ENCODE measurements around the gene CNKSR3. TPM values are rescaled to one million over a fixed set of nuclear protein-coding genes. Genes with fewer than 3 reads are reported as not detected.

The CNKSR3 gene
- total and polyA plus RNA-seq, 4 experiments from 2014 or later: not detected

DNA sequence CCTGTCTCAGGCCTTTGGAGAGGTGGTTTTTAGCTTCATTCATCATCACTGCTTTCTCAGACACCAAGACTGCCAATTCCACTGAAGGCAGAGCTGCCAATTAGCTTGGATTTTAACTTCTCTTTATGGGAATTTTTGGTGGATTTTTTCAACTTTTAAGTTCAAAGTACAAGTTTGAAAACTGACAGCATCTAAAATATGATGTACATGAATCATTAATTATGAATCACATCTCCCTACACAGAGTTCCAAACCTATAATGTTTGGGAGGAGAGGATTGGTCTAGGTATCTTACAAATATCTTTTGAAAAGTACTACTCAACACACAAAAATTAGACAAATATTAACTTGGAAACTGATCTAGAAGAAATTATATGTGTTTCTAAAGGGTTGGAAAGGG, 25.5 kb downstream of the CNKSR3 start:
- H3K27me3 Mint-ChIP-seq: peaks cover 1 to 3% of the 10 kb centered on the region in 2 donors
- POLR2A ChIA-PET (ENCODE audit: partially characterized antibody): no interaction called here

DNA sequence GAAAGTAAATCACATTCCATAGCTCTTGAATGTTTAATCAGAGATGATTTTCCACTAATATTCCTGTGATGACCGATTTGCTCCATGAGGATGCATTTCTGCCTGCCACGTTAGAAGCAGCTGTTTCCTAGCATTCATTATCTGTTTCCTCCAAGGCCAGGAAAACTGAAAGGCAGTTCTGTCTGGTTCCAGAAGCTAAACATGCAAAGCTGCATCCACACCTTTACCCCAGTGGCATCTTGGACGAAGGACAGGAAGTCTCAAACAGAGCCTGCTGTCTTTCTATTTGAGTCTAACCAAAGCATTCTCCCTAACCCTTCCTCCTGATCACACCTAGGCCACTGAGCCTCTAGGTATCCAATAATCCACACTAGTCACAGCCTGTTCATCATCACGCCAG, 27.6 kb downstream of the CNKSR3 start:
- Histone ChIP-seq H3K4me1 (ENCODE audit: insufficient read depth, low read length) (no peaks in the 10 kb centered on the region), H3K36me3 (ENCODE audit: insufficient read depth, low read length) (no peaks in the 10 kb centered on the region), H3K4me3 (ENCODE audit: low read length in 2 of 2) (no peak overlapping the region), H3K27me3 (ENCODE audit: insufficient read depth, low read length) (no peaks in the 10 kb centered on the region), H3K27ac (ENCODE audit: low read depth, low read length) (no peak overlapping the region), H3K9me3 (ENCODE audit: control insufficient read depth in 1 of 2, low read length in 2 of 2) (no peaks in the 10 kb centered on the region)
- Mint-ChIP-seq H3K9me3 (no peaks in the 10 kb centered on the region), H3K4me3 (no peak overlapping the region), H3K4me1 (peaks cover 0 to 2% (median 0%) of the 10 kb centered on the region in 4 donors), H3K27me3 (peaks cover 2 to 3% of the 10 kb centered on the region in 2 donors), H3K27ac (no peak overlapping the region), H3K36me3 (no peaks in the 10 kb centered on the region)
- CTCF ChIA-PET (ENCODE audit: partially characterized antibody): no interaction called here
- DNase-seq: no peak
- POLR2A ChIA-PET (ENCODE audit: partially characterized antibody): no interaction called here
- intact Hi-C loops (cut with micrococcal nuclease): no loop called here

More for the DNA sequence above, 25.5 kb downstream of the CNKSR3 start:
- H3K27ac Mint-ChIP-seq: no peak overlapping the region
- Histone ChIP-seq H3K27ac (ENCODE audit: low read depth, low read length) (no peak overlapping the region), H3K36me3 (ENCODE audit: insufficient read depth, low read length) (no peaks in the 10 kb centered on the region), H3K4me3 (ENCODE audit: low read length in 2 of 2) (no peak overlapping the region), H3K9me3 (ENCODE audit: control insufficient read depth in 1 of 2, low read length in 2 of 2) (no peaks in the 10 kb centered on the region), H3K4me1 (ENCODE audit: insufficient read depth, low read length) (no peaks in the 10 kb centered on the region), H3K27me3 (ENCODE audit: insufficient read depth, low read length) (no peaks in the 10 kb centered on the region)
- no peaks in the 10 kb centered on the region for H3K4me1 Mint-ChIP-seq
- no peak overlapping the region for H3K4me3 Mint-ChIP-seq
- intact Hi-C loops (cut with micrococcal nuclease): no loop called here
- no peaks in the 10 kb centered on the region for H3K36me3 Mint-ChIP-seq
- CTCF ChIA-PET (ENCODE audit: partially characterized antibody): no interaction called here
- peaks cover 0 to 3% (median 0%) of the 10 kb centered on the region in 8 donors for H3K9me3 Mint-ChIP-seq
- DNase-seq: no peak

DNA sequence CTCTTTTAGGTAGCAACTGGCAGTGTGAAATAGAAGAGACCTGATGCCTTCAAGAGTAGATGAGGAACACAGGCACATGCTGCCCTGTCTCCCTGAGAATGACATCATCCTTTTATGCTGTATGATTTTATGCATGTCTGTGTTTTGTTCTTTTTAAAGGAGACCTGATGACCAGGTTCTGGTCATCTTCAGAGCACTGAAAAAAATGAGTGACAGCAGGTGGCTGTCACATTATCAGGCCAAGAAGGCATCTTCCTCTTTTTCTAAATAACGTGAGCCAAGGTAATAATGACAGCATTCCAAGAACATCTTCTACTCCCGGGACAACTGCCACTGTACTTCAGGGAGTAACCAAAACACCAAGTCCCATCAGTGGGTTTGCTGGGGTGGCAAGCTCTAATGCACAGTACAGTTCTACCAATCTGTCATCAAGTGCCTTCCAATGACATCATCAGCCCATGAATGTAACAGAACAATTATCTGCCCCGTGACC, 28.9 kb downstream of the CNKSR3 start:
- CTCF ChIA-PET (ENCODE audit: partially characterized antibody): no interaction called here
- DNase-seq: no peak
- Histone ChIP-seq H3K4me3 (ENCODE audit: low read length in 2 of 2) (no peak overlapping the region), H3K27me3 (ENCODE audit: insufficient read depth, low read length) (no peaks in the 10 kb centered on the region), H3K27ac (ENCODE audit: low read depth, low read length) (no peak overlapping the region), H3K9me3 (ENCODE audit: control insufficient read depth in 1 of 2, low read length in 2 of 2) (no peaks in the 10 kb centered on the region), H3K4me1 (ENCODE audit: insufficient read depth, low read length) (no peaks in the 10 kb centered on the region), H3K36me3 (ENCODE audit: insufficient read depth, low read length) (no peaks in the 10 kb centered on the region)
- peaks cover 0 to 2% (median 0%) of the 10 kb centered on the region in 4 donors for H3K4me1 Mint-ChIP-seq
- POLR2A ChIA-PET (ENCODE audit: partially characterized antibody): no interaction called here
- no peak overlapping the region for H3K27ac Mint-ChIP-seq
- no peaks in the 10 kb centered on the region for H3K9me3 Mint-ChIP-seq
- H3K4me3 Mint-ChIP-seq: no peak overlapping the region
- intact Hi-C loops (cut with micrococcal nuclease): no loop called here
- H3K27me3 Mint-ChIP-seq: peaks cover 2 to 3% of the 10 kb centered on the region in 2 donors
- H3K36me3 Mint-ChIP-seq: no peaks in the 10 kb centered on the region

DNA sequence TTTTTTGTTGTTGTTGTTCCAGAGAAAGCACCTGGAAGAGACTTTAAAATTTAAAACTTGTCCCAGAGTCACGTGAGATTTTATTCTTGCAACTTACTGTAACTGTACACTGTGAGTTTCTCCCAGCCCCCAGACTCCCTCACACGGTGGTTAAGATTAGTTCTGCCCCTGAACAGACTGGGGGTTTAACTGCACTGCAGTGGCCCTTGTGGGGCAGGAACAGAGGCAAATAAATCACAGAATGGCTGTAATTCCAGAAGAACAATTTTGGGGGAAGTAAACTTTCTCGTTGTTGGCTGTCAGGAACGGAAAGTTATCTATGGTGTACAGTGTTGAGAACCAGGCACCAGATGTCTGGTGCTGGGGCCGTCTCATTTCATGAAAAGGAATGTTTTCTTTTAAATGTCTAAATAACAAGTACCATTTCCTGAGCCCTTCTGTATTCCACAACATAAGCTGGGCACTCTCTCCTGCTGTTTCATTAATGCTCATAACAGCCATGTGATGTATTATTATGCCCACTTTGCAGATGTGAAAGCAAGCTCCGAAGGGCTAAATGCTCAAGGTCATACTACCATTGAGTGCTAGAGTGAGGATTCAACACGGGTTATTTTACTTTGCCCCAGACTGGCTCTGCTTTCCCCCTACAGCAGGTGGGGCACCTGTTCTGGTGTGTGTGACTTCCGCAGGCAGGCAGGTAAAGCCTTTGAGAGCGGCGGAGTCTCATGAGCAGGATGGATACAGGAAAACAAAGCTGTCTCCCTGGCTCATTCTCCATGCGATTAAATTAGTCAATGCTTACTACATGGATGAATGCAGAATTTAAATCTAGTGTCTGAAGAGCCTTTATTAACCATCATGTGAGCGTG, 30.5 kb downstream of the CNKSR3 start:
- no peak overlapping the region for H3K27ac ChIP-seq (ENCODE audit: low read depth, low read length)
- H3K4me3 Mint-ChIP-seq: no peak overlapping the region
- H3K4me3 ChIP-seq (ENCODE audit: low read length in 2 of 2): no peak overlapping the region
- no peaks in the 10 kb centered on the region for H3K36me3 ChIP-seq (ENCODE audit: insufficient read depth, low read length)
- H3K27me3 Mint-ChIP-seq: peaks cover 2 to 3% of the 10 kb centered on the region in 2 donors
- H3K4me1 ChIP-seq (ENCODE audit: insufficient read depth, low read length): no peaks in the 10 kb centered on the region
- peaks cover 0 to 2% (median 0%) of the 10 kb centered on the region in 4 donors for H3K4me1 Mint-ChIP-seq
- CTCF ChIA-PET (ENCODE audit: partially characterized antibody): no interaction called here
- H3K27me3 ChIP-seq (ENCODE audit: insufficient read depth, low read length): no peaks in the 10 kb centered on the region
- intact Hi-C loops (cut with micrococcal nuclease): no loop called here
- H3K27ac Mint-ChIP-seq: no peak overlapping the region
- POLR2A ChIA-PET (ENCODE audit: partially characterized antibody): no interaction called here
- H3K9me3 ChIP-seq (ENCODE audit: control insufficient read depth in 1 of 2, low read length in 2 of 2): no peaks in the 10 kb centered on the region
- no peaks in the 10 kb centered on the region for H3K9me3 Mint-ChIP-seq
- no peaks in the 10 kb centered on the region for H3K36me3 Mint-ChIP-seq
- no peak for DNase-seq

DNA sequence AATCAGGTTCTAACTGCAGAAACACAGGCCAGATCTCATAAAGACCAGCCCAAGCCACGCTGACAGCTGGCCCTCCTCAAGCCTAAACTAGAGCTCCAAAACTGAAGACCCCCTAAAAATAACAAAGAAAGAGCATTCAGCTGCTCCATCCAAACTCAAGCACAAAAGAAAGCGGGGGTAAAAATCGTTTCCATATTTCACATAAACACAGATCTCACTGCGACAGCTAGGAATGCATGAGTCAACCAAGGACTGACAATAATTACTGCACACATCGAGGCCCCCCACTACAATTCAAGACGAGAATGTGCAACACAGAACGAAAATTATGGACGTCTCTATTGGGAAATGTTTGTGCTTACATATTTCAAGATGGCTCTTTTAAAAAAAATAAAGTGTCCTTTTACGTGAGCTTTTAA, 31.1 kb downstream of the CNKSR3 start:
- CTCF ChIA-PET (ENCODE audit: partially characterized antibody): no interaction called here
- Histone ChIP-seq H3K27ac (ENCODE audit: low read depth, low read length) (no peak overlapping the region), H3K9me3 (ENCODE audit: control insufficient read depth in 1 of 2, low read length in 2 of 2) (no peaks in the 10 kb centered on the region), H3K36me3 (ENCODE audit: insufficient read depth, low read length) (no peaks in the 10 kb centered on the region), H3K27me3 (ENCODE audit: insufficient read depth, low read length) (no peaks in the 10 kb centered on the region), H3K4me3 (ENCODE audit: low read length in 2 of 2) (no peak overlapping the region), H3K4me1 (ENCODE audit: insufficient read depth, low read length) (no peaks in the 10 kb centered on the region)
- peaks cover 0 to 2% (median 0%) of the 10 kb centered on the region in 4 donors for H3K4me1 Mint-ChIP-seq
- H3K4me3 Mint-ChIP-seq: no peak overlapping the region
- no peaks in the 10 kb centered on the region for H3K36me3 Mint-ChIP-seq
- DNase-seq: no peak
- no peak overlapping the region for H3K27ac Mint-ChIP-seq
- intact Hi-C loops (cut with micrococcal nuclease): no loop called here
- no peaks in the 10 kb centered on the region for H3K9me3 Mint-ChIP-seq
- H3K27me3 Mint-ChIP-seq: peaks cover 2 to 3% of the 10 kb centered on the region in 2 donors
- POLR2A ChIA-PET (ENCODE audit: partially characterized antibody): no interaction called here

DNA sequence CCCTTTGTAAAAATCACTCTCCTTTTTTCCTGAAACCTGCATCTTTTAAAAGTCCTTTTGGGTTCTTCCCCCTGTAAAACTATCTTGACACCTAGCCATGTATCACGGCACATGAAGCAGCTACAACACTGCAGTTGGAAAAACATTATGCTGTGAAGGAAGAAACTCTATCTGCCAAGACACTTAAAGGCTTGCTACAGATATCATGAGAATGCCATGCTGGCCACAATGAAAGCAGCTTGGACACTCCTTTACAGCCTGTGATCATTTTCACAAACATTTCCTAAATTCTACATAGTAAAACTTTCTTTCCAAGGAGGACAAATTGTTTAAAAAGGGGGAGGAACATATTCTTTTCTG, 31.8 kb downstream of the CNKSR3 start:
- no peak overlapping the region for H3K27ac ChIP-seq (ENCODE audit: low read depth, low read length)
- no peak overlapping the region for H3K4me3 Mint-ChIP-seq
- no peak overlapping the region for H3K27ac Mint-ChIP-seq
- intact Hi-C loops (cut with micrococcal nuclease): no loop called here
- ChIA-PET CTCF (ENCODE audit: partially characterized antibody) (no interaction called here), POLR2A (ENCODE audit: partially characterized antibody) (no interaction called here)
- H3K36me3 ChIP-seq (ENCODE audit: insufficient read depth, low read length): no peaks in the 10 kb centered on the region
- H3K9me3 Mint-ChIP-seq: no peaks in the 10 kb centered on the region
- no peaks in the 10 kb centered on the region for H3K4me1 ChIP-seq (ENCODE audit: insufficient read depth, low read length)
- no peaks in the 10 kb centered on the region for H3K27me3 ChIP-seq (ENCODE audit: insufficient read depth, low read length)
- peaks cover 1 to 3% of the 10 kb centered on the region in 2 donors for H3K27me3 Mint-ChIP-seq
- no peaks in the 10 kb centered on the region for H3K9me3 ChIP-seq (ENCODE audit: control insufficient read depth in 1 of 2, low read length in 2 of 2)
- H3K4me1 Mint-ChIP-seq: peaks cover 0 to 2% (median 0%) of the 10 kb centered on the region in 4 donors
- DNase-seq: no peak
- H3K36me3 Mint-ChIP-seq: no peaks in the 10 kb centered on the region
- H3K4me3 ChIP-seq (ENCODE audit: low read length in 2 of 2): no peak overlapping the region

DNA sequence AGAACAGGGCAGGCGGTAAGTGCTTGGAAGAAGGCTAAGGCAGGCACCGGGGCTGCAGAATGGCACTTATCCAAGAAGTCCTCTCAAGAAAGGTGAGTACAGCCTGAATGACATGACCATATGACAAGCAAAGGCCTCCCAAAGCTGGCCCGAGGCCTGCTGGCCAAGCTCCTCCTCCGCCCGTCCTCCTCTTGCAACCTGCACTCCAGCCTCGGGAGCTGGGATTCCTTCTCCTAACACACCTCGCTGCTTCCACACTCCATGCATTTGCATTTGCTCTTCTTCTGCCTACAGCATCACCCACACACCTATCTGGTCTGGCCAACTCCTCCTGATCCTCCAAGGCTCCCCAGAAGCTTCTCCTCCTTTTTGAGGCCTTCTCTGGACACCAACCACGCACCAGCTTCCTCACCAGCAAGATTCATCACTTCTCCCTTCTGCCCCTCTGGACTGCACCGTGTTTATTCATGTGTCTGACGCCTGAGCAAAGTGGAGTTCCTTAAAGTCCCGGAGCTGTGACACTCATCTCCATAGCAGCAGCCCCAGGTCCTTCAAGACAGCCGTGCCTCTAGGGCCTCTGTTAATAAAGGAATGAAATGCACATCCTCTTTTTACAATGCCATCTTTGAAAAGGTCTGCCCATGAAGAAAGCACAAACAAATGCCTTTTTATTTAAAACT, 32.3 kb downstream of the CNKSR3 start:
- ChIA-PET CTCF (ENCODE audit: partially characterized antibody) (interaction anchor here (0.8 kb wide), 1 partner anchor 43 kb away, joined by 3 read pairs; no protein-coding TSS in a partner anchor), POLR2A (ENCODE audit: partially characterized antibody) (no interaction called here)
- no peaks in the 10 kb centered on the region for H3K36me3 ChIP-seq (ENCODE audit: insufficient read depth, low read length)
- no peaks in the 10 kb centered on the region for H3K27me3 ChIP-seq (ENCODE audit: insufficient read depth, low read length)
- Mint-ChIP-seq H3K27ac (no peak overlapping the region), H3K27me3 (peaks cover 3% of the 10 kb centered on the region in 2 donors), H3K4me3 (peak overlapping the region in 1 of 8 donors; percentile 48), H3K36me3 (no peaks in the 10 kb centered on the region), H3K4me1 (peaks cover 0 to 2% (median 0%) of the 10 kb centered on the region in 4 donors), H3K9me3 (peaks cover 0 to 1% (median 0%) of the 10 kb centered on the region in 8 donors)
- no peak overlapping the region for H3K27ac ChIP-seq (ENCODE audit: low read depth, low read length)
- H3K9me3 ChIP-seq (ENCODE audit: control insufficient read depth in 1 of 2, low read length in 2 of 2): no peaks in the 10 kb centered on the region
- intact Hi-C loops (cut with micrococcal nuclease): no loop called here
- no peaks in the 10 kb centered on the region for H3K4me1 ChIP-seq (ENCODE audit: insufficient read depth, low read length)
- DNase-seq: no peak
- no peak overlapping the region for H3K4me3 ChIP-seq (ENCODE audit: low read length in 2 of 2)
